ENCODE results near the gene ELSPBP1.

- TF ChIP-seq POLR2A (IDR thresholded peaks at IDR 0.05; ENCODE audit: low read length) = no peak
- no peak for TF ChIP-seq GATA1 (IDR thresholded peaks at IDR 0.05; ENCODE audit: low read depth, low read length)
These were observed 35.6 kb downstream of the ELSPBP1 start for GRCh38 chr19:48030073-48030472.
